Osteocyte (in vitro differentiated cells): ENCODE results near the gene ACOXL. TPM values are rescaled to one million over a fixed set of nuclear protein-coding genes. Genes with fewer than 3 reads are reported as not detected.

Experiments
- DNase-seq: peaks from one replicate; pipeline ENCODE4 v3.0.0; 2021; ENCODE audit warnings: mixed read lengths; ENCODE audit not compliant: unreplicated experiment; ENCODE audit errors: extremely low spot score
- H3K27ac Mint-ChIP-seq: one replicate; pipeline ENCODE4 v1.8.0; 2021; ENCODE audit warnings: mild to moderate bottlenecking, mixed read lengths; ENCODE audit not compliant: unreplicated experiment
- H3K27me3 Mint-ChIP-seq: one replicate; pipeline ENCODE4 v1.8.0; 2021; ENCODE audit warnings: mixed read lengths; ENCODE audit not compliant: unreplicated experiment
- H3K36me3 Mint-ChIP-seq: one replicate; pipeline ENCODE4 v1.8.0; 2021; ENCODE audit warnings: mixed read lengths; ENCODE audit not compliant: unreplicated experiment
- H3K4me1 Mint-ChIP-seq: one replicate; pipeline ENCODE4 v1.8.0; 2021; ENCODE audit warnings: mixed read lengths; ENCODE audit not compliant: unreplicated experiment
- H3K4me3 Mint-ChIP-seq: one replicate; pipeline ENCODE4 v1.8.0; 2021; ENCODE audit warnings: mild to moderate bottlenecking, moderate library complexity, mixed read lengths; ENCODE audit not compliant: unreplicated experiment
- H3K9me3 Mint-ChIP-seq: one replicate; pipeline ENCODE4 v1.8.0; 2021; ENCODE audit warnings: mixed read lengths; ENCODE audit not compliant: unreplicated experiment
- total RNA-seq: library from RNA; stranded (reverse); gene quantifications from 2 replicates; pipeline ENCODE4 v1.2.1, GENCODE V29; 2021
- TF ChIP-seq, protein P1 (sequence below): fragments of 200-600 bp; sonication (generic); IDR thresholded peaks from 2 replicates; pipeline ENCODE4 v1.5.0; 2021; ENCODE audit warnings: antibody characterized with exemption, mild to moderate bottlenecking, moderate library complexity

ACOXL gene
- total RNA-seq, 1 donor from 2014 or later = not detected

DNA sequence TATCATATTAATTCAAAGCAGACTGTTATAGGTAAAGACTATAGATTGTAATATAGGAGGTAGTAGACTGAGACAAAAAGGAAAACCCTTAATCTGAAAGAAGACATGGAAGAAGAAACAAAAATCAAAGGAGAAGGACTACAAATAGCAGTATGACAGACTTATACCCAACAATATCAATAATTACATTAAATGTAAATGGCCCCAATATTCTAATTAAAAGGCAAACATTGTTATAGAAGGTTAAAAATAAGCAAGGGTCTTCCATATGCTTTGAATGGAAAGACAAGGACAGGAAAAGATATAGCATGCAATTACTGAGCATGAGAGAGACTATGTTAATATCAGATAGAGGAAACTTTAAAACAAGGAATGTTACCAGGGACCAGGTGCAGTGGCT, 278.8 kb downstream of the ACOXL start:
- no peaks in the 10 kb centered on the region for H3K4me1 Mint-ChIP-seq
- no peak for DNase-seq
- H3K36me3 Mint-ChIP-seq = no peaks in the 10 kb centered on the region
- peaks cover 70% of the 10 kb centered on the region for H3K27me3 Mint-ChIP-seq
- H3K27ac Mint-ChIP-seq = no peak overlapping the region
- H3K4me3 Mint-ChIP-seq = no peak overlapping the region
- H3K9me3 Mint-ChIP-seq = peaks cover 20% of the 10 kb centered on the region
- TF ChIP-seq, protein P1, sequence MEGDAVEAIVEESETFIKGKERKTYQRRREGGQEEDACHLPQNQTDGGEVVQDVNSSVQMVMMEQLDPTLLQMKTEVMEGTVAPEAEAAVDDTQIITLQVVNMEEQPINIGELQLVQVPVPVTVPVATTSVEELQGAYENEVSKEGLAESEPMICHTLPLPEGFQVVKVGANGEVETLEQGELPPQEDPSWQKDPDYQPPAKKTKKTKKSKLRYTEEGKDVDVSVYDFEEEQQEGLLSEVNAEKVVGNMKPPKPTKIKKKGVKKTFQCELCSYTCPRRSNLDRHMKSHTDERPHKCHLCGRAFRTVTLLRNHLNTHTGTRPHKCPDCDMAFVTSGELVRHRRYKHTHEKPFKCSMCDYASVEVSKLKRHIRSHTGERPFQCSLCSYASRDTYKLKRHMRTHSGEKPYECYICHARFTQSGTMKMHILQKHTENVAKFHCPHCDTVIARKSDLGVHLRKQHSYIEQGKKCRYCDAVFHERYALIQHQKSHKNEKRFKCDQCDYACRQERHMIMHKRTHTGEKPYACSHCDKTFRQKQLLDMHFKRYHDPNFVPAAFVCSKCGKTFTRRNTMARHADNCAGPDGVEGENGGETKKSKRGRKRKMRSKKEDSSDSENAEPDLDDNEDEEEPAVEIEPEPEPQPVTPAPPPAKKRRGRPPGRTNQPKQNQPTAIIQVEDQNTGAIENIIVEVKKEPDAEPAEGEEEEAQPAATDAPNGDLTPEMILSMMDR = no peak

DNA sequence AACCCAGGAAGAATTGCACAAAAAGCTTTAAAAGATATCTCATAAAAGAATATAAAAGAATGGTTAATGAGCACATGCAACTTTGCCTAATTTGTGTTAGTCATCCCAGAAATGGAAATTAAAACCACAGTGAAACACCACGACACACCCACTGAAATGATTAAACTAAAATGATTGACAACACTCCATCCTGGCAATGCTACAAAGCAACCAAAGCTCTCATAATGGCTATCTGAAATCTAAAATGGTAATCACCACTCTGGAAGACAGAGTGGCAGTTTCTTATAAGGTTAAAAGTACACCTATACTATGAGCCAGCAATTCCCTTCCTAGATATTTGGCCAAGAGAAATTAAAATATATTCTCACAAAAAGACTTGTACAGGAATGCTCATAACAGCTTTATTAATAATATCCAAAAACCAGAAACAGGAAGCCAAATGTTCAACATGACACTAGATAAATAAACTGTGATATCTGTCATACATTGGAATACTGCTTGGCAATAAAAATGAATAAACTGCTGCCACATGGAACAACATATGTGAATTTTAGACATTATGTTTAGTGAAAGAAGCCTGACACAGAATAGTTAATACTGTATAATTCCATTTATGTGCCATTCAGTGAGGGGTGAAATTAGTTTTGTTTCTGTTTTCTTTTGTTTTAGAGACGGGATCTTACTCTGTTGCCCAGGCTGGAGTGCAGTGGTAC, 283.1 kb downstream of the ACOXL start:
- Mint-ChIP-seq H3K9me3 (peaks cover 17% of the 10 kb centered on the region), H3K4me1 (no peaks in the 10 kb centered on the region), H3K27me3 (peaks cover 43% of the 10 kb centered on the region), H3K36me3 (no peaks in the 10 kb centered on the region), H3K27ac (no peak overlapping the region), H3K4me3 (no peak overlapping the region)
- no peak for DNase-seq
- TF ChIP-seq, protein P1 = no peak

DNA sequence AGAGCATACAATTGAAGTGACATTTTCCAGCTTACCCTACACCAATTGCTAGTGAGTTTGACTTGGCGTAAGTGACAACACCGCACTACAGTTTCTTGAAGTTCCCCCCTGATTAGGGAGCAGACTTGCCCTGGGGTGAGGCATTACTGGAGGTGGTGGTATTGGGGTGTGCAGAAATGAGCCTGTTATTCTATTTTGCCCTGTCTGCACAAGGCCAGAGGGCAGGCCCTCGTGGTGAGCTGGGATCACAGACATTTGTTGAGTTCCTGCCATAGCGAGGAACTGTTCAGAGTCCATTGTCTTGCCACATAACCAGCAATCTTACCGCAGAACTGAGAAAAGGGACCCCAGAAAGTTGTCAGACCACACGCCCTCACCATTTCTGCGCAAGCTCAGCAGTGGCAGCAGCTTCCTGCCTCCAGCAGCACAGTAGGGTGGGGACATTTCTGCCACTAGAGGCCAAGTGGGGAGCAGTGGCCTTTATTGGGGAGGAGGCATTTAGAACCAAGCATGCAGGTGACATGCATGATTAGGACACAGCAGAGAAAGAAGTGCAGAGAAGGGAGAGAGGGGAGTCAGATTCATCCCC, 284.8 kb downstream of the ACOXL start:
- no peaks in the 10 kb centered on the region for H3K4me1 Mint-ChIP-seq
- no peak for DNase-seq
- peaks cover 51% of the 10 kb centered on the region for H3K27me3 Mint-ChIP-seq
- no peak overlapping the region for H3K4me3 Mint-ChIP-seq
- H3K27ac Mint-ChIP-seq = no peak overlapping the region
- H3K9me3 Mint-ChIP-seq = peaks cover 12% of the 10 kb centered on the region
- TF ChIP-seq, protein P1 = no peak
- H3K36me3 Mint-ChIP-seq = no peaks in the 10 kb centered on the region

DNA sequence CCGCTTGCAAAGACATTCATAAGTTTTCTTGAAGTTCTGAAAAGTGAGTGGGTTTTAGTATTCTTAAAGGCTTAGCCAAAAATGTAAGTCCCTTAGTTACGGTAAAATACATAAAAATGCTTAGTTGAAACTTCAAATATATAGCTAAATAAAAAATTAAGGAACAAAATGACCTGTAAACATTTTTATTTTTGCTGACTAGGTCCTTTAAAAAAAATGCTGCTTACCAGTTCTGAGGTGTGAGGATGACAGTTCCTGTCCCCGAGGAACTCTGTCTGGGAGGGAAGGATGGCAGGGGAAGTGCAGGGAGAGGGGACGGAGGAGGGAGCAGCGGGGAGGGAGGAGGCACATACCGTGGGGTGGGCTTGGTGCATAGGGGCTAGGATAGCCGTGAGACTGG, 285.5 kb downstream of the ACOXL start:
- Mint-ChIP-seq H3K27ac (no peak overlapping the region), H3K36me3 (no peaks in the 10 kb centered on the region), H3K27me3 (peaks cover 58% of the 10 kb centered on the region), H3K4me3 (no peak overlapping the region), H3K9me3 (peaks cover 7% of the 10 kb centered on the region), H3K4me1 (no peaks in the 10 kb centered on the region)
- no peak for DNase-seq
- TF ChIP-seq, protein P1 = no peak

DNA sequence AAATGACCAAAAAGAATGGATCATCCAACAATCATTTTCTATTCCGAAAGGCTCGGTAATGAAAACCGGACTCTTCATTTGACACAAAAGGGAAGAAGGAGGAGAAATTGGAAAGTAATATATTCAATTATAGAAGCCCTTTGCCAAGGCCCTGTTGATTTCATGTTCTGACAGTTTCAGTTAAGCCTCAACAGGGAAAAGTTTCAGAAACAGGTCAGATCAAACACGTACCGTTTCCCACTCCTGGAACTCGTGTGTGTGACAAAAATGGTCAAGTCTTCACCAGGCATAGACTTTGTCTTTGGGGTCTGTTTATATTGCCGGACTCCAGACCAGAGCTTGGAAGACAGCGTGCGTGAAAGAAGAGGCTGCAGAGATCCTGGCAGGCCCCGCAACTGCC, 287.0 kb downstream of the ACOXL start:
- no peak for DNase-seq
- no peaks in the 10 kb centered on the region for H3K9me3 Mint-ChIP-seq
- no peak overlapping the region for H3K4me3 Mint-ChIP-seq
- H3K36me3 Mint-ChIP-seq = no peaks in the 10 kb centered on the region
- peaks cover 64% of the 10 kb centered on the region for H3K27me3 Mint-ChIP-seq
- TF ChIP-seq, protein P1 = no peak
- H3K4me1 Mint-ChIP-seq = no peaks in the 10 kb centered on the region
- no peak overlapping the region for H3K27ac Mint-ChIP-seq
